ENCODE measurements around the gene DDX10.

GRCh38 chr11:108790501-108791299 is 125.8 kb downstream of the DDX10 start:
- TF ChIP-seq, protein P1, sequence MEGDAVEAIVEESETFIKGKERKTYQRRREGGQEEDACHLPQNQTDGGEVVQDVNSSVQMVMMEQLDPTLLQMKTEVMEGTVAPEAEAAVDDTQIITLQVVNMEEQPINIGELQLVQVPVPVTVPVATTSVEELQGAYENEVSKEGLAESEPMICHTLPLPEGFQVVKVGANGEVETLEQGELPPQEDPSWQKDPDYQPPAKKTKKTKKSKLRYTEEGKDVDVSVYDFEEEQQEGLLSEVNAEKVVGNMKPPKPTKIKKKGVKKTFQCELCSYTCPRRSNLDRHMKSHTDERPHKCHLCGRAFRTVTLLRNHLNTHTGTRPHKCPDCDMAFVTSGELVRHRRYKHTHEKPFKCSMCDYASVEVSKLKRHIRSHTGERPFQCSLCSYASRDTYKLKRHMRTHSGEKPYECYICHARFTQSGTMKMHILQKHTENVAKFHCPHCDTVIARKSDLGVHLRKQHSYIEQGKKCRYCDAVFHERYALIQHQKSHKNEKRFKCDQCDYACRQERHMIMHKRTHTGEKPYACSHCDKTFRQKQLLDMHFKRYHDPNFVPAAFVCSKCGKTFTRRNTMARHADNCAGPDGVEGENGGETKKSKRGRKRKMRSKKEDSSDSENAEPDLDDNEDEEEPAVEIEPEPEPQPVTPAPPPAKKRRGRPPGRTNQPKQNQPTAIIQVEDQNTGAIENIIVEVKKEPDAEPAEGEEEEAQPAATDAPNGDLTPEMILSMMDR (optimal IDR thresholded peaks at IDR 0.05 in 1 of 3, IDR thresholded peaks at IDR 0.05 in 1 of 3, conservative IDR thresholded peaks at IDR 0.05 in 1 of 3; ENCODE audit: extremely low read depth in 1 of 3, insufficient read depth in 2 of 3, low read length in 3 of 3): no peak
- TF ChIP-seq EZH2 (IDR thresholded peaks at IDR 0.05; ENCODE audit: low read length): no peak
